Testis (tissue), 2 donors: ENCODE measurements around the gene GNG14.

Source experiments
- POLR2A ChIP-seq: fragments of 450-650 bp; IDR thresholded peaks from one replicate; pipeline ENCODE4 v1.6.1; 2017; ENCODE audit warnings: antibody characterized with exemption, mild to moderate bottlenecking, moderate library complexity
- TF ChIP-seq, protein P1 (sequence below), 3 experiments: fragments of 450-650 bp in 2 of 3; fragments of 200-600 bp in 1 of 3; sonication (generic) in 1 of 3; IDR thresholded peaks; one replicate each; pipeline ENCODE4 v1.5.1; 2016 to 2019; ENCODE audit warnings: antibody characterized with exemption in 3 of 3, mild to moderate bottlenecking in 2 of 3, moderate library complexity in 1 of 3

DNA sequence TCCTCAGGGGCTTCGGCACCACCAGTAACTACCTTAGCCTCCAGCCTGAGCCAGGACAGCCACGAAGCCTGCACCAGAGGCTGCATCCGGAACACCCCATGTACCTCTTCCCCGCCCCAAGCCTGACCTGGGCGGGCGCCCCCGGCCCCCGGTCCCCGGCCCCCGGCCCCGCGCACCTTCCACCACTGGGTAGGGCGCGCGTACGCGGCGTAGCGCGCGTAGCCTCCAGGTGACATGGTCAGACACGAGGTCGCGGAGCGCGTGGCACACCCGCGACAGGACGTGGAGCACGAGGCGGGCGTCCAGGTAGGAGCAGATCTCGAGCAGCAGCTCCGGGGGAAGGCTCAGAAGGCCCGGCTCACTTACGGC, 8.2 kb downstream of the GNG14 start:
- TF ChIP-seq, protein P1, sequence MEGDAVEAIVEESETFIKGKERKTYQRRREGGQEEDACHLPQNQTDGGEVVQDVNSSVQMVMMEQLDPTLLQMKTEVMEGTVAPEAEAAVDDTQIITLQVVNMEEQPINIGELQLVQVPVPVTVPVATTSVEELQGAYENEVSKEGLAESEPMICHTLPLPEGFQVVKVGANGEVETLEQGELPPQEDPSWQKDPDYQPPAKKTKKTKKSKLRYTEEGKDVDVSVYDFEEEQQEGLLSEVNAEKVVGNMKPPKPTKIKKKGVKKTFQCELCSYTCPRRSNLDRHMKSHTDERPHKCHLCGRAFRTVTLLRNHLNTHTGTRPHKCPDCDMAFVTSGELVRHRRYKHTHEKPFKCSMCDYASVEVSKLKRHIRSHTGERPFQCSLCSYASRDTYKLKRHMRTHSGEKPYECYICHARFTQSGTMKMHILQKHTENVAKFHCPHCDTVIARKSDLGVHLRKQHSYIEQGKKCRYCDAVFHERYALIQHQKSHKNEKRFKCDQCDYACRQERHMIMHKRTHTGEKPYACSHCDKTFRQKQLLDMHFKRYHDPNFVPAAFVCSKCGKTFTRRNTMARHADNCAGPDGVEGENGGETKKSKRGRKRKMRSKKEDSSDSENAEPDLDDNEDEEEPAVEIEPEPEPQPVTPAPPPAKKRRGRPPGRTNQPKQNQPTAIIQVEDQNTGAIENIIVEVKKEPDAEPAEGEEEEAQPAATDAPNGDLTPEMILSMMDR (IDR thresholded peaks at IDR 0.05), result no peak
- no peak for TF ChIP-seq POLR2A
